GM19240 (cell line): ENCODE results near the gene DMRTA1.
"Not testable (repeated sequence)": the region's sequence is repeated elsewhere in the genome, so short reads cannot be mapped to it uniquely, and the experiment has no call there.

Experiments
- DNase-seq: peaks from one replicate; pipeline ENCODE4 v3.0.0; 2011; ENCODE audit warnings: low spot score; ENCODE audit not compliant: insufficient read length

DMRTA1 gene

GRCh38 chr9:22457448-22457847 is 10.8 kb downstream of the DMRTA1 start:
- no peak for DNase-seq

GRCh38 chr9:22463205-22463604 is 16.6 kb downstream of the DMRTA1 start:
- DNase-seq: no peak

DNA sequence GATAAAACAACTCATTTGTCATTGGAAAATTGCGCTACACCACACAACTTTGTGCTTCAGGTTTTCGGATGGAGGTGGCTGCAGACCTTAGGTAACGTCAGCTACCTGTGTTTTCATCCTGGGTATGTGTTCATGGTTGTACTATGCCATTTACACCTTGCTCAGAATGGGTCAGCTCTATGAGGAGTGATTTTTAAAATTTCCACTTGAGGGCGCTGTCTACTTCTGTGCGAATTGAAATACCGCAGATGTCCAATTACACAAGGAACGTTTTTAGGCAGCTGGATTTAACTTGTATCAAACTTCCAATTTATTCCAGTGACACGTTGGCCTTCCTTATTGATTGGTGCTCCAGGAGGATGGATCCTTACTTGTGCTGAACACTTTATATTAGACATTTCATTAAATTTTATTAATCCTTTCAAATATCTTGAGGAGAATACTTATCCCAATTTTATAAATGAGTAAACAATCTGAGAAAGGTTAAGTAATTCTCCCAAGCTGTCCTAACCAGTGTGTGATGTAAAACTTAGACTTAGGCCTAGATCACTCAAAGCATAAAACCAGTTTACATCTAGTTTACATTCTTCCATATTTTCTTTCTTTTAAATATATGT is 23.4 kb downstream of the DMRTA1 start:
- no peak for DNase-seq

DNA sequence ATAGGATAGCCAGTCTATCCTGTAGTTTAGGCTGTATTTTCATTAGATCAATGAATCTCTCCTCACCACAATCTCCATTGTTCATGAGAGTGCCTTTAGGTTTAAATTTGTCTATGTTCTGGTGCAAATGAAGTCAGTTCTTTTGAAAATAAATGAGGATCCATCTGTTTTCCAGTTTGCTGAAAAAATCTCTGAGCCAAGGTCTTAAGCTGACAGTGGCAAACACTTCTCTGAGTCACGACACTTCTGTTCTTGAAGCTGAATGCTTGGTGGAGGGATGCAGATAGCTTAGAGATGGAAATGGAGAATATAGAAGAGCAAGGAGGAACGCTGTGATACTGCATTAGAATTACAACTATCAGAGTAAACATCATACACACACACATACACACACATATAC is 34.9 kb downstream of the DMRTA1 start:
- no peak for DNase-seq

DNA sequence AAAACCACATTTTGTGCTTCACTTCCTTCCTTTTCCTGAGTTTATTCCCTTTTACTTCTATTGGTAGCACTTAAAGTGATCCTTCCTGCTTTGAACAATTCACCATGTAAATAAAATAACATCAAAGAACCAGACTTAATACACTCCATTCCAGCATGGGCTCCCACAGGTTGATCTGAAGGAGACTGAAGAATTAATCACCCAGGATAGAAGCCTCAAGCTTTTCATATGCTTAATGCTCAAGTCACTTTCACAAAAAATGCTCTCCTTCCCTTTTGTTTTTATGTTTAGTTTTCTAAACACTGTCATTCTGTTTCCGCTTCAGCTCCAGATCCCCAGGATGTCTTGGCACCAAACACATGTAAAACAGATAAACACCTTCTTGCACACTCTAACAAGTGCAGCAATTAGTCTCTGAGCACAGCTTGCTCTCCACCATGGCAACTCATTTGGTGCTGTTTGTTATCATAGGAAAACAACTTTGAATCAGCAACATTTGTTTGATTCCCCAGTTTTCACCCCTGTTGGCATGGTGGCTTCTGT is 37.0 kb downstream of the DMRTA1 start:
- no peak for DNase-seq

GRCh38 chr9:22496197-22496596 is 49.6 kb downstream of the DMRTA1 start:
- not testable (repeated sequence) for DNase-seq
